NT2/D1 (cell line): Measurements from ENCODE around the gene CCDC197.

ENCODE experiments used
- YY1 ChIP-seq: IDR thresholded peaks from 2 replicates; pipeline ENCODE4 v1.6.1; 2011; ENCODE audit not compliant: insufficient read length, insufficient read depth
- ZNF274 ChIP-seq: IDR thresholded peaks from 2 replicates; pipeline ENCODE4 v1.6.1; 2011; ENCODE audit warnings: mild to moderate bottlenecking, low read depth, low read length

DNA sequence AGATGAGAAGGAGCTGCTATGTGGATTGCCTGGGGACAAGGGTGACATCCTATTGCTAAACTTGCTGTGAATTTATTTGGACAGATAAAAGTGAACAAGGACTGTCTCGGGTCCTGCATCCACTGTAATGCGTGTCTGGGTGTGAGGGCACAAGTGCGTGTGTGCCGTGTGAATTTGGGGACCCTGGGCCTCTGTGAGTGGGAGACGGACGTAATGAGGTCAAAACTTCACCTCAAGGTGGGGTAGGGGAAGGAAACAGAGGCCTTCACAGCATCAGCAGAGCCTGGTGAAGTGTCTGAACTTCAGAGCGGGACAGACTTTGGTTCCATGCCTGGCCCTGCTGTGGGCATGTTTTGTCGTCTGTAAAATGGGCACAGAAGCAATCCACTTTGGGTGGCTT lies 35.5 kb upstream of the CCDC197 start:
- TF ChIP-seq YY1: no peak
- TF ChIP-seq ZNF274: no peak
